A549 (cell line): ENCODE results near the gene MAMLD1. TPM values are rescaled to one million over a fixed set of nuclear protein-coding genes. Genes with fewer than 3 reads are reported as not detected.

Experiments
- ATAC-seq, 2 experiments: fragments of 200-7000 bp in 1 of 2; fragments of >200 bp in 1 of 2; cut with Nextera tagmentation in 1 of 2; cut with Tn5 transposase in 1 of 2; 3 replicates each; pipeline versions ENCODE4 v1.8.0 to v1.9.1; 2018 to 2020; ENCODE audit warnings: mild to moderate bottlenecking in 1 of 2, moderate library complexity in 1 of 2
- CTCF ChIA-PET: fragments of 300-600 bp; sonication (Branson Sonifier 250); formaldehyde crosslinking; extraction: SDS; loops from one replicate; lab custom pipeline; 2021; ENCODE audit warnings: antibody characterized with exemption, inconsistent platforms; lab: Yijun Ruan, JAX
- POLR2A ChIA-PET: fragments of 350-600 bp; formaldehyde crosslinking; extraction: SDS; loops from one replicate; lab custom pipeline; 2021; ENCODE audit warnings: antibody characterized with exemption, inconsistent platforms; lab: Yijun Ruan, JAX
- DNase-seq, 2 experiments: peaks; one replicate each; pipeline versions ENCODE4 v3.0.0 to v3.0.0-alpha.2; 2011 to 2016; ENCODE audit warnings: low read depth in 1 of 2, low spot score in 1 of 2
- FAIRE-seq: peaks from 2 replicates; lab custom pipeline; 2011; peaks lifted over from hg19 to GRCh38; lab: Jason Lieb, UNC
- H3K27ac ChIP-seq, 2 experiments: fragments of >200 bp; sonication (Bioruptor Twin); formaldehyde crosslinking; 3 replicates each; pipeline ENCODE4 v1.5.1; 2016 to 2017
- H3K4me1 ChIP-seq: fragments of >200 bp; sonication (Bioruptor Twin); formaldehyde crosslinking; 3 replicates; pipeline ENCODE4 v1.6.1; 2016
- H3K4me2 ChIP-seq: fragments of >200 bp; sonication (Bioruptor Twin); formaldehyde crosslinking; 3 replicates; pipeline ENCODE4 v1.6.1; 2016
- H3K4me3 ChIP-seq: fragments of >200 bp; sonication (Bioruptor Twin); formaldehyde crosslinking; 3 replicates; pipeline ENCODE4 v1.5.1; 2016
- H3K9me3 ChIP-seq: fragments of >200 bp; sonication (Bioruptor Twin); formaldehyde crosslinking; 3 replicates; pipeline ENCODE4 v1.6.1; 2016
- BHLHE40 ChIP-seq: IDR thresholded peaks from 2 replicates; pipeline ENCODE4 v1.6.1; 2012; ENCODE audit warnings: low read depth, low read length, inconsistent platforms
- CBX8 ChIP-seq: fragments of 200-600 bp; sonication (generic); IDR thresholded peaks from 2 replicates; pipeline ENCODE4 v1.6.1; 2016
- EHMT2 ChIP-seq: fragments of 200-600 bp; sonication (generic); IDR thresholded peaks from 2 replicates; pipeline ENCODE4 v1.6.1; 2016; ENCODE audit warnings: antibody characterized with exemption, low read depth, mild to moderate bottlenecking, moderate library complexity
- ESRRA ChIP-seq: fragments of 150-350 bp; IDR thresholded peaks from 2 replicates; pipeline ENCODE4 v1.6.1; 2014; ENCODE audit warnings: mild to moderate bottlenecking, low read length, borderline replicate concordance
- FOSL2 ChIP-seq, 2 experiments: fragments of 450-650 bp in 1 of 2; fragments of >200 bp in 1 of 2; sonication (Bioruptor Twin) in 1 of 2; formaldehyde crosslinking; IDR thresholded peaks; 2 replicates each; pipeline versions ENCODE4 v1.5.0 to v1.6.1; 2016 to 2020; ENCODE audit warnings: mild to moderate bottlenecking in 1 of 2, moderate library complexity in 1 of 2
- FOXS1 ChIP-seq: fragments of 250-450 bp; sonication (Bioruptor Pico); IDR thresholded peaks from 2 replicates; pipeline ENCODE4 v1.5.0; 2020; ENCODE audit warnings: mild to moderate bottlenecking, moderate library complexity
- HDAC2 ChIP-seq: fragments of 200-600 bp; sonication (generic); IDR thresholded peaks from 2 replicates; pipeline ENCODE4 v1.6.1; 2016
- HEYL ChIP-seq: fragments of 250-450 bp; sonication (Bioruptor Pico); IDR thresholded peaks from 2 replicates; pipeline ENCODE4 v1.8.0; 2021; ENCODE audit warnings: mild to moderate bottlenecking, moderate library complexity
- HOXB5 ChIP-seq: fragments of 250-450 bp; sonication (Bioruptor Pico); IDR thresholded peaks from 2 replicates; pipeline ENCODE4 v1.5.0; 2020; ENCODE audit warnings: mild to moderate bottlenecking, moderate library complexity
- PHF8 ChIP-seq: fragments of 200-600 bp; sonication (generic); IDR thresholded peaks from 2 replicates; pipeline ENCODE4 v1.6.1; 2016; ENCODE audit warnings: low read depth, mild to moderate bottlenecking, antibody characterized with exemption, moderate library complexity, borderline replicate concordance
- RAD21 ChIP-seq, 2 experiments: fragments of >200 bp in 1 of 2; sonication (Bioruptor Twin) in 1 of 2; formaldehyde crosslinking in 1 of 2; IDR thresholded peaks in 1 of 2; conservative IDR thresholded peaks in 1 of 2; 2 replicates in 1 of 2; 3 replicates in 1 of 2; pipeline ENCODE4 v1.6.1; 2012 to 2018; ENCODE audit warnings: inconsistent platforms in 1 of 2
- RARB ChIP-seq: fragments of 250-450 bp; sonication (Bioruptor Pico); IDR thresholded peaks from 2 replicates; pipeline ENCODE4 v1.8.0; 2021; ENCODE audit warnings: mild to moderate bottlenecking, moderate library complexity
- RCOR1 ChIP-seq: fragments of 150-350 bp; IDR thresholded peaks from 2 replicates; pipeline ENCODE4 v1.6.1; 2014; ENCODE audit warnings: antibody characterized with exemption, low read length, low read depth
- RNF2 ChIP-seq: fragments of 200-600 bp; sonication (generic); IDR thresholded peaks from 2 replicates; pipeline ENCODE4 v1.6.1; 2016; ENCODE audit warnings: low read depth, mild to moderate bottlenecking, antibody characterized with exemption, moderate library complexity, borderline replicate concordance
- TP53 ChIP-seq: fragments of 250-450 bp; sonication (Bioruptor Pico); IDR thresholded peaks from 2 replicates; pipeline ENCODE4 v1.5.0; 2021; ENCODE audit warnings: mild to moderate bottlenecking, moderate library complexity
- ZC3H11A ChIP-seq: fragments of 450-650 bp; IDR thresholded peaks from 2 replicates; pipeline ENCODE4 v1.6.1; 2014; ENCODE audit warnings: antibody characterized with exemption, mild to moderate bottlenecking
- ZFP36 ChIP-seq: fragments of 450-650 bp; IDR thresholded peaks from 2 replicates; pipeline ENCODE4 v1.6.1; 2014; ENCODE audit warnings: borderline replicate concordance; ENCODE audit not compliant: partially characterized antibody
- ZNF302 ChIP-seq: fragments of 250-450 bp; sonication (Bioruptor Pico); IDR thresholded peaks from 2 replicates; pipeline ENCODE4 v1.9.0; 2021; ENCODE audit warnings: inconsistent platforms, mild to moderate bottlenecking, moderate library complexity
- WGBS: methylation state at CpG from one replicate; pipeline ENCODE4 v1.1.6; 2017; ENCODE audit errors: missing lambda C conversion rate; 5-methylcytosine and 5-hydroxymethylcytosine counted together
- polyA plus RNA-seq, 4 experiments: library from polyadenylated mRNA; depleted of rRNA in 3 of 4; stranded (reverse); fragments of >200 nt; fragmentation: RNase III in 1 of 4; extraction: RNeasy Plus Mini Kit Qiagen cat#74134 plus additional on column Dnase treatment in 1 of 4; gene quantifications; 2 replicates in 3 of 4; 3 replicates in 1 of 4; pipeline ENCODE4 v1.2.3, GENCODE V29; 2011 to 2017
- TF ChIP-seq, protein P1 (sequence below): fragments of 200-600 bp; sonication (generic); IDR thresholded peaks from 2 replicates; pipeline ENCODE4 v1.6.1; 2016; ENCODE audit warnings: antibody characterized with exemption, mild to moderate bottlenecking, moderate library complexity
- TF ChIP-seq, protein P2 (sequence below): fragments of 250-450 bp; sonication (Bioruptor Pico); IDR thresholded peaks from 2 replicates; pipeline ENCODE4 v1.5.0; 2021; ENCODE audit warnings: mild to moderate bottlenecking, moderate library complexity, borderline replicate concordance
- TF ChIP-seq, protein P3 (sequence below): fragments of 450-650 bp; IDR thresholded peaks from 2 replicates; pipeline ENCODE4 v1.6.1; 2014; ENCODE audit warnings: antibody characterized with exemption
- TF ChIP-seq, protein P4 (sequence below): fragments of 250-450 bp; sonication (Bioruptor Pico); IDR thresholded peaks from 2 replicates; pipeline ENCODE4 v1.5.0; 2020; ENCODE audit warnings: low read depth, mild to moderate bottlenecking, moderate library complexity
- TF ChIP-seq, protein P5 (sequence below): IDR thresholded peaks from 2 replicates; pipeline ENCODE4 v1.6.1; 2012

The MAMLD1 gene
- polyA plus RNA-seq, 2 of the 4 experiments (the other 2 are of a cell fraction) = 1.2 to 2.3 TPM

DNA sequence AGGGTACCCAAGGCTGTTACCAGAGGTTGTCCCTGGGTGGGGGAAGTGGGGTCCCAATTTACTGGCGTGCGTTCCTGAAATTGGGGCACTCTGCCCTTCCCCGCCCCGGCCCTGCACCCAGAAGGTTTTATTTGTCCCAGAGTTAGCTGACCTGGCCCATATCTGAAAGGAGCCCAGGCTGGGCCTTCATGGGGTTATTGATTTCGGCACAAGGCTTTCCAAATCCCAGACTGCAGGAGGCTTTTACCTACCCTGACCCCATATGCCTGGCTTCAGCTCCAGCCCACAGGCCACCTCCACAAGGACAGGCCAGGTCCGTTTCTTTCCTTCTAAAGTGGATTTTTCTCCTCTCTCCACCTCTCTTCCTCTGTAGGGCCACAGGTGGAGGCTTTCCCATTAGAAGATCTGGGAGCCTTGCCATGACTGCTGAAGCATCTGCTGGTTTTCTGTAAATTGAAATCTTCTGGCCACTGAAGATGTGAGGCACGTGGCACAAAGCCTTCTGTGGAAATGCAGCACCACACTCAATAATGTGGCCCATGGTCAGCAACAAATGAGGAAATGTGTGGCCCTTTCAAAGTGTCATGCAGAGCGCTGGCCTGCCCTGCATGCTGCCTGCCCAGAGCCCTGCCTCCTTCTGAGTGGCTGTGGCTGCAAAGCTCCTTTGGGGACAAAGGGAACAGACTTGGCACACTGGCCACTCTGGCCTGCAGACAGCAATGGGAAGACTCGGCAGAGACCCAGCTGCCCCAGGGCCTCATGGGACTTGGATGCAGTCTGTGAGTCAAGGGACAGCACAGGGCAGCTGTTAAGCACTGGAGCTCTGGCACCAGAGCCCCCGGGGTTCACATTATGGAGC, 162.2 kb downstream of the MAMLD1 start:
- no peak overlapping the region for H3K4me2 ChIP-seq
- no peak for DNase-seq
- H3K4me3 ChIP-seq = no peak overlapping the region
- CTCF ChIA-PET = no interaction called here
- TF ChIP-seq PHF8 (no peak), BHLHE40 (no peak), HDAC2 (no peak), CBX8 (no peak), RARB (CRISPR knock-in tag) (no peak), TP53 (CRISPR knock-in tag) (no peak), FOXS1 (CRISPR knock-in tag) (no peak)
- TF ChIP-seq, protein P1, sequence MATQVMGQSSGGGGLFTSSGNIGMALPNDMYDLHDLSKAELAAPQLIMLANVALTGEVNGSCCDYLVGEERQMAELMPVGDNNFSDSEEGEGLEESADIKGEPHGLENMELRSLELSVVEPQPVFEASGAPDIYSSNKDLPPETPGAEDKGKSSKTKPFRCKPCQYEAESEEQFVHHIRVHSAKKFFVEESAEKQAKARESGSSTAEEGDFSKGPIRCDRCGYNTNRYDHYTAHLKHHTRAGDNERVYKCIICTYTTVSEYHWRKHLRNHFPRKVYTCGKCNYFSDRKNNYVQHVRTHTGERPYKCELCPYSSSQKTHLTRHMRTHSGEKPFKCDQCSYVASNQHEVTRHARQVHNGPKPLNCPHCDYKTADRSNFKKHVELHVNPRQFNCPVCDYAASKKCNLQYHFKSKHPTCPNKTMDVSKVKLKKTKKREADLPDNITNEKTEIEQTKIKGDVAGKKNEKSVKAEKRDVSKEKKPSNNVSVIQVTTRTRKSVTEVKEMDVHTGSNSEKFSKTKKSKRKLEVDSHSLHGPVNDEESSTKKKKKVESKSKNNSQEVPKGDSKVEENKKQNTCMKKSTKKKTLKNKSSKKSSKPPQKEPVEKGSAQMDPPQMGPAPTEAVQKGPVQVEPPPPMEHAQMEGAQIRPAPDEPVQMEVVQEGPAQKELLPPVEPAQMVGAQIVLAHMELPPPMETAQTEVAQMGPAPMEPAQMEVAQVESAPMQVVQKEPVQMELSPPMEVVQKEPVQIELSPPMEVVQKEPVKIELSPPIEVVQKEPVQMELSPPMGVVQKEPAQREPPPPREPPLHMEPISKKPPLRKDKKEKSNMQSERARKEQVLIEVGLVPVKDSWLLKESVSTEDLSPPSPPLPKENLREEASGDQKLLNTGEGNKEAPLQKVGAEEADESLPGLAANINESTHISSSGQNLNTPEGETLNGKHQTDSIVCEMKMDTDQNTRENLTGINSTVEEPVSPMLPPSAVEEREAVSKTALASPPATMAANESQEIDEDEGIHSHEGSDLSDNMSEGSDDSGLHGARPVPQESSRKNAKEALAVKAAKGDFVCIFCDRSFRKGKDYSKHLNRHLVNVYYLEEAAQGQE = no peak
- TF ChIP-seq, protein P2, sequence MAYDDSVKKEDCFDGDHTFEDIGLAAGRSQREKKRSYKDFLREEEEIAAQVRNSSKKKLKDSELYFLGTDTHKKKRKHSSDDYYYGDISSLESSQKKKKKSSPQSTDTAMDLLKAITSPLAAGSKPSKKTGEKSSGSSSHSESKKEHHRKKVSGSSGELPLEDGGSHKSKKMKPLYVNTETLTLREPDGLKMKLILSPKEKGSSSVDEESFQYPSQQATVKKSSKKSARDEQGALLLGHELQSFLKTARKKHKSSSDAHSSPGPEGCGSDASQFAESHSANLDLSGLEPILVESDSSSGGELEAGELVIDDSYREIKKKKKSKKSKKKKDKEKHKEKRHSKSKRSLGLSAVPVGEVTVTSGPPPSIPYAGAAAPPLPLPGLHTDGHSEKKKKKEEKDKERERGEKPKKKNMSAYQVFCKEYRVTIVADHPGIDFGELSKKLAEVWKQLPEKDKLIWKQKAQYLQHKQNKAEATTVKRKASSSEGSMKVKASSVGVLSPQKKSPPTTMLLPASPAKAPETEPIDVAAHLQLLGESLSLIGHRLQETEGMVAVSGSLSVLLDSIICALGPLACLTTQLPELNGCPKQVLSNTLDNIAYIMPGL (CRISPR knock-in tag) = no peak
- TF ChIP-seq, protein P3, sequence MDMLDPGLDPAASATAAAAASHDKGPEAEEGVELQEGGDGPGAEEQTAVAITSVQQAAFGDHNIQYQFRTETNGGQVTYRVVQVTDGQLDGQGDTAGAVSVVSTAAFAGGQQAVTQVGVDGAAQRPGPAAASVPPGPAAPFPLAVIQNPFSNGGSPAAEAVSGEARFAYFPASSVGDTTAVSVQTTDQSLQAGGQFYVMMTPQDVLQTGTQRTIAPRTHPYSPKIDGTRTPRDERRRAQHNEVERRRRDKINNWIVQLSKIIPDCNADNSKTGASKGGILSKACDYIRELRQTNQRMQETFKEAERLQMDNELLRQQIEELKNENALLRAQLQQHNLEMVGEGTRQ = no peak
- TF ChIP-seq, protein P4, sequence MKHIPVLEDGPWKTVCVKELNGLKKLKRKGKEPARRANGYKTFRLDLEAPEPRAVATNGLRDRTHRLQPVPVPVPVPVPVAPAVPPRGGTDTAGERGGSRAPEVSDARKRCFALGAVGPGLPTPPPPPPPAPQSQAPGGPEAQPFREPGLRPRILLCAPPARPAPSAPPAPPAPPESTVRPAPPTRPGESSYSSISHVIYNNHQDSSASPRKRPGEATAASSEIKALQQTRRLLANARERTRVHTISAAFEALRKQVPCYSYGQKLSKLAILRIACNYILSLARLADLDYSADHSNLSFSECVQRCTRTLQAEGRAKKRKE (CRISPR knock-in tag) = no peak
- TF ChIP-seq, all 56 proteins: peak for 0
- FAIRE-seq = no peak
- WGBS = 62% methylated on average over 10 of the region's 10 CpGs
- no peaks in the 10 kb centered on the region for H3K9me3 ChIP-seq
- no peak overlapping the region for H3K27ac ChIP-seq
- H3K4me1 ChIP-seq = no peaks in the 10 kb centered on the region
- no peak for ATAC-seq
- POLR2A ChIA-PET = no interaction called here

DNA sequence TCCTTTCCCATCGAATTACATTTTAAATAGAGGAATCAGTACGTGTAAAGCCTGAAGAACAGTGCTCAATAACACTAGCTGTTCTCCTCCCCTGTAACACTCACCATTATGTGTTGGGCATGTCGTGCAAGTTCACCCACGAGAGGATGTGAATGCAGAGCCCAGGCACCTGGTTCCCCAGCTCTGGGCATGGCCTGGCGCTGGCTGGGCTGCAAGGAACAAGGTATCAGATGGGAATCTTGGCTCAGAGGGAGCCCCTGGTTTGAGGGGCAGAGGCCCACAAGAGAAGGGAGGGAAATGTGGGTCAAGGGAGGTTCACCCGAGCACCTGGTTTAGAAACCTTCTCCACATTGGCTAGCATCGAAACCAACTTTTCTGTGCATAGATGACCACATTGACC, 163.6 kb downstream of the MAMLD1 start:
- POLR2A ChIA-PET = no interaction called here
- H3K4me1 ChIP-seq = no peaks in the 10 kb centered on the region
- peak; percentile 84 for FAIRE-seq
- no peak overlapping the region for H3K4me2 ChIP-seq
- no peaks in the 10 kb centered on the region for H3K9me3 ChIP-seq
- CTCF ChIA-PET = interaction anchor here (0.9 to 1.0 kb wide), 2 partner anchors 9 to 29 kb away, joined by 3 read pairs; no protein-coding TSS in a partner anchor
- no peak for ATAC-seq
- 51% methylated on average over 6 of the region's 7 CpGs for WGBS
- H3K4me3 ChIP-seq = no peak overlapping the region
- H3K27ac ChIP-seq = no peak overlapping the region
- TF ChIP-seq ZFP36 = no peak
- no peak for TF ChIP-seq RAD21 (conservative IDR thresholded peaks at IDR 0.05 in 1 of 2, IDR thresholded peaks at IDR 0.05 in 1 of 2)
- TF ChIP-seq RCOR1 = no peak
- no peak for TF ChIP-seq ZNF302
- no peak for TF ChIP-seq ESRRA
- no peak for TF ChIP-seq HOXB5
- no peak for TF ChIP-seq FOSL2 (IDR thresholded peaks at IDR 0.05)
- TF ChIP-seq FOSL2 (CRISPR knock-in tag; IDR thresholded peaks at IDR 0.05) = no peak
- TF ChIP-seq RNF2 = no peak
- TF ChIP-seq HEYL (CRISPR knock-in tag) = no peak
- TF ChIP-seq, protein P5, sequence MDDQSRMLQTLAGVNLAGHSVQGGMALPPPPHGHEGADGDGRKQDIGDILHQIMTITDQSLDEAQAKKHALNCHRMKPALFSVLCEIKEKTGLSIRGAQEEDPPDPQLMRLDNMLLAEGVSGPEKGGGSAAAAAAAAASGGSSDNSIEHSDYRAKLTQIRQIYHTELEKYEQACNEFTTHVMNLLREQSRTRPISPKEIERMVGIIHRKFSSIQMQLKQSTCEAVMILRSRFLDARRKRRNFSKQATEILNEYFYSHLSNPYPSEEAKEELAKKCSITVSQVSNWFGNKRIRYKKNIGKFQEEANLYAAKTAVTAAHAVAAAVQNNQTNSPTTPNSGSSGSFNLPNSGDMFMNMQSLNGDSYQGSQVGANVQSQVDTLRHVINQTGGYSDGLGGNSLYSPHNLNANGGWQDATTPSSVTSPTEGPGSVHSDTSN = no peak
- no peak for TF ChIP-seq ZC3H11A
- TF ChIP-seq EHMT2 = no peak
- DNase-seq = no peak
